K562 (cell line): ENCODE measurements around the gene REX1BD. TPM values are rescaled to one million over a fixed set of nuclear protein-coding genes. Genes with fewer than 3 reads are reported as not detected.

Source experiments
- DNMT1 ChIP-seq: fragments of 450-650 bp; IDR thresholded peaks from 2 replicates; pipeline ENCODE4 v1.6.1; 2016; ENCODE audit warnings: antibody characterized with exemption, mild to moderate bottlenecking
- DPF2 ChIP-seq: fragments of 450-650 bp; IDR thresholded peaks from 2 replicates; pipeline ENCODE4 v1.6.1; 2016
- HEY1 ChIP-seq: fragments of 250-450 bp; sonication (Bioruptor Pico); IDR thresholded peaks from 2 replicates; pipeline ENCODE4 v1.5.0; 2020; ENCODE audit warnings: mild to moderate bottlenecking, moderate library complexity, borderline replicate concordance
- HMG20B ChIP-seq: fragments of 250-450 bp; sonication (Bioruptor Pico); IDR thresholded peaks from 2 replicates; pipeline ENCODE4 v1.5.0; 2021; ENCODE audit warnings: mild to moderate bottlenecking
- HNRNPH1 ChIP-seq: fragments of 200-400 bp; formaldehyde crosslinking; optimal IDR thresholded peaks from 2 replicates; pipeline ENCODE3; 2017; ENCODE audit warnings: low read depth, mild to moderate bottlenecking, low read length, moderate library complexity
- KAT2B ChIP-seq: IDR thresholded peaks from one replicate; pipeline ENCODE4 v1.6.1; 2012; ENCODE audit warnings: low read depth, mild to moderate bottlenecking, control low read depth, inconsistent platforms, low read length, moderate library complexity
- LEF1 ChIP-seq: fragments of 450-650 bp; IDR thresholded peaks from 2 replicates; pipeline ENCODE4 v1.6.1; 2016; ENCODE audit warnings: mild to moderate bottlenecking
- NCOA1 ChIP-seq: fragments of 450-650 bp; IDR thresholded peaks from 2 replicates; pipeline ENCODE4 v1.6.1; 2016; ENCODE audit warnings: low read depth
- NEUROD1 ChIP-seq: fragments of 150-350 bp; IDR thresholded peaks from 2 replicates; pipeline ENCODE4 v1.6.1; 2014; ENCODE audit warnings: borderline replicate concordance, low read length, low read depth; ENCODE audit not compliant: partially characterized antibody
- NRF1 ChIP-seq, 2 experiments: fragments of 450-650 bp; IDR thresholded peaks in 1 of 2; conservative IDR thresholded peaks in 1 of 2; 2 replicates each; pipeline ENCODE4 v1.6.1; 2014; ENCODE audit warnings: mild to moderate bottlenecking in 2 of 2
- PCBP1 ChIP-seq: fragments of 200-400 bp; formaldehyde crosslinking; IDR thresholded peaks from 2 replicates; pipeline ENCODE4 v1.6.1; 2018; ENCODE audit warnings: mild to moderate bottlenecking, low read depth, low read length; ENCODE audit not compliant: poor library complexity, severe bottlenecking
- PHB2 ChIP-seq: fragments of 450-650 bp; IDR thresholded peaks from 2 replicates; pipeline ENCODE4 v1.6.1; 2017; ENCODE audit warnings: low read depth
- REST ChIP-seq, 2 experiments: fragments of 450-650 bp; formaldehyde crosslinking in 1 of 2; IDR thresholded peaks; 2 replicates each; pipeline versions ENCODE4 v1.4.0 to v1.6.1; 2014 to 2020; ENCODE audit warnings: mild to moderate bottlenecking in 2 of 2, borderline replicate concordance in 1 of 2, low read depth in 1 of 2
- SAFB2 ChIP-seq: fragments of 200-400 bp; formaldehyde crosslinking; IDR thresholded peaks from 2 replicates; pipeline ENCODE4 v1.6.1; 2018; ENCODE audit warnings: borderline replicate concordance, low read length, low read depth, moderate library complexity; ENCODE audit not compliant: severe bottlenecking
- SP1 ChIP-seq: sonication (generic); formaldehyde crosslinking; IDR thresholded peaks from 2 replicates; pipeline ENCODE4 v1.8.1; 2022; ENCODE audit warnings: mild to moderate bottlenecking, missing genetic modification reagents
- SREBF2 ChIP-seq: sonication (generic); formaldehyde crosslinking; IDR thresholded peaks from 2 replicates; pipeline ENCODE4 v1.4.0; 2020; ENCODE audit warnings: mild to moderate bottlenecking, missing genetic modification reagents
- TAL1 ChIP-seq: fragments of 450-650 bp; IDR thresholded peaks from 2 replicates; pipeline ENCODE4 v1.6.1; 2016; ENCODE audit warnings: mild to moderate bottlenecking
- USF2 ChIP-seq: sonication (generic); formaldehyde crosslinking; IDR thresholded peaks from 2 replicates; pipeline ENCODE4 v1.5.0; 2020; ENCODE audit warnings: missing genetic modification reagents
- ZEB2 ChIP-seq: fragments of 450-650 bp; IDR thresholded peaks from 2 replicates; pipeline ENCODE4 v1.6.1; 2016
- ZNF165 ChIP-seq: fragments of 250-450 bp; sonication (Bioruptor Pico); IDR thresholded peaks from 2 replicates; pipeline ENCODE4 v1.4.0; 2020; ENCODE audit warnings: borderline replicate concordance
- ZNF561 ChIP-seq: fragments of 450-650 bp; formaldehyde crosslinking; conservative IDR thresholded peaks from 2 replicates; pipeline ENCODE4 v1.4.0; 2020; ENCODE audit warnings: mild to moderate bottlenecking, moderate library complexity
- polyA plus RNA-seq, 8 experiments: library from polyadenylated mRNA; depleted of rRNA in 4 of 8; stranded (reverse) in 5 of 8; unstranded in 3 of 8; fragments of >200 nt; fragmentation: Nextera tagmentation in 2 of 8; fragmentation: Illumina TruSeq in 1 of 8; extraction: Ambion mirVana in 2 of 8; extraction: Trizol in 1 of 8; gene quantifications; 2 replicates each; pipeline versions ENCODE4 v1.2.1 to v1.2.3, GENCODE V29; 2011 to 2014; ENCODE audit warnings: inconsistent platforms in 1 of 8, missing spikeins in 1 of 8
- total RNA-seq, 7 experiments: library from RNA; depleted of rRNA in 6 of 7; stranded (reverse); fragments of >200 nt in 6 of 7; fragmentation: Illumina TruSeq in 2 of 7; extraction: Trizol in 2 of 7; gene quantifications; 2 replicates each; pipeline versions ENCODE4 v1.2.1 to v1.2.3, GENCODE V29; 2011 to 2021; ENCODE audit warnings: low replicate concordance in 1 of 7

REX1BD gene
- total and polyA plus RNA-seq, 9 of the 15 experiments (the other 6 are each of a cell fraction or from before 2014, with no cell fraction given), result 1.9 to 136 (median 13.8) TPM

- TF ChIP-seq PHB2 (peak; percentile 50; the same call in 1 of the 2 replicates), HMG20B (no peak), NCOA1 (peak; percentile 50; the same call in 1 of the 2 replicates), LEF1 (no peak), HNRNPH1 (no peak), SREBF2 (CRISPR knock-in tag) (0 out of 2 replicates have a peak, but pooled peaks have one; percentile 52), DNMT1 (peak; percentile 71; the same call in 1 of the 2 replicates), PCBP1 (peak; percentile 36), ZEB2 (peak; percentile 91), SP1 (CRISPR knock-in tag) (peak; percentile 97), HEY1 (no peak), KAT2B (no peak), TAL1 (0 out of 2 replicates have a peak, but pooled peaks have one; percentile 15), ZNF165 (no peak), NRF1 (conservative IDR thresholded peaks at IDR 0.05 in 1 of 2, IDR thresholded peaks at IDR 0.05 in 1 of 2) (peak; percentile 74 to 79; a peak in 3 of 4 replicates), SAFB2 (no peak), NEUROD1 (peak; percentile 12), REST (IDR thresholded peaks at IDR 0.05; ENCODE audit: borderline replicate concordance) (no peak), REST (CRISPR knock-in tag; IDR thresholded peaks at IDR 0.05; ENCODE audit: low read depth) (peak; percentile 64; the same call in 1 of the 2 replicates), USF2 (CRISPR knock-in tag) (peak; percentile 38; the same call in 1 of the 2 replicates), ZNF561 (CRISPR knock-in tag) (no peak), DPF2 (peak; percentile 33; the same call in 1 of the 2 replicates)
Observed at GRCh38 chr19:18636183-18636968, 47.8 kb downstream of the REX1BD start (continued).
